HG02885 (cell line): Measurements from ENCODE around the gene LRRTM2.
"Not testable (repeated sequence)": the region's sequence is repeated elsewhere in the genome, so short reads cannot be mapped to it uniquely, and the experiment has no call there.

Experiments
- ATAC-seq: cut with Tn5 transposase; IDR thresholded peaks from one replicate; pipeline ENCODE4 v1.9.1; 2021; ENCODE audit warnings: mild to moderate bottlenecking; ENCODE audit not compliant: unreplicated experiment, poor library complexity

The LRRTM2 gene

GRCh38 chr5:138874771-138875551, at the start of gene LRRTM2:
LRRTM2 (minus strand) TSS chr5:138875335; CDS start chr5:138874911, 424 bp downstream.
- ATAC-seq = no peak

GRCh38 chr5:138922494-138922893, 47.4 kb upstream of the LRRTM2 start:
- no peak for ATAC-seq

- not testable (repeated sequence) for ATAC-seq
Observed at GRCh38 chr5:138921362-138921761, 46.2 kb upstream of the LRRTM2 start.

- no peak for ATAC-seq
Observed at GRCh38 chr5:138920181-138920580, 45.0 kb upstream of the LRRTM2 start.

GRCh38 chr5:138918686-138919085, 43.6 kb upstream of the LRRTM2 start:
- no peak for ATAC-seq

- ATAC-seq = no peak
Observed at GRCh38 chr5:138914338-138914737, 39.2 kb upstream of the LRRTM2 start.

- no peak for ATAC-seq
Observed at GRCh38 chr5:138913773-138914172, 38.6 kb upstream of the LRRTM2 start.

- no peak for ATAC-seq
Observed at GRCh38 chr5:138912093-138912492, 37.0 kb upstream of the LRRTM2 start.

GRCh38 chr5:138911441-138911840, 36.3 kb upstream of the LRRTM2 start:
- no peak for ATAC-seq

GRCh38 chr5:138910546-138911185, 35.5 kb upstream of the LRRTM2 start:
- ATAC-seq = no peak

- ATAC-seq = no peak
Observed at GRCh38 chr5:138909734-138910133, 34.6 kb upstream of the LRRTM2 start.

- no peak for ATAC-seq
Observed at GRCh38 chr5:138905541-138905940, 30.4 kb upstream of the LRRTM2 start.

GRCh38 chr5:138903130-138903775, 28.1 kb upstream of the LRRTM2 start:
- ATAC-seq = no peak

GRCh38 chr5:138901716-138902115, 26.6 kb upstream of the LRRTM2 start:
- ATAC-seq = no peak

GRCh38 chr5:138900281-138900965, 25.3 kb upstream of the LRRTM2 start:
- no peak for ATAC-seq

GRCh38 chr5:138898742-138899141, 23.6 kb upstream of the LRRTM2 start:
- no peak for ATAC-seq

GRCh38 chr5:138898299-138898698, 23.2 kb upstream of the LRRTM2 start:
- no peak for ATAC-seq

- ATAC-seq = no peak
Observed at GRCh38 chr5:138895918-138896317, 20.8 kb upstream of the LRRTM2 start.

- no peak for ATAC-seq
Observed at GRCh38 chr5:138890644-138891043, 15.5 kb upstream of the LRRTM2 start.

GRCh38 chr5:138889994-138890393, 14.9 kb upstream of the LRRTM2 start:
- ATAC-seq = no peak

GRCh38 chr5:138884554-138884953, 9.4 kb upstream of the LRRTM2 start:
- ATAC-seq = no peak
